SKM-1 treated with dmso at 0.1 percent for 144 hours (cell line): ENCODE data around the gene WBP2.
"Not testable (repeated sequence)": the region's sequence is repeated elsewhere in the genome, so short reads cannot be mapped to it uniquely, and the experiment has no call there.

Experiments used
- DNase-seq: peaks from one replicate; lab custom pipeline; 2025; ENCODE audit not compliant: unreplicated experiment; lab: John Stamatoyannopoulos, UW

Gene WBP2

DNA sequence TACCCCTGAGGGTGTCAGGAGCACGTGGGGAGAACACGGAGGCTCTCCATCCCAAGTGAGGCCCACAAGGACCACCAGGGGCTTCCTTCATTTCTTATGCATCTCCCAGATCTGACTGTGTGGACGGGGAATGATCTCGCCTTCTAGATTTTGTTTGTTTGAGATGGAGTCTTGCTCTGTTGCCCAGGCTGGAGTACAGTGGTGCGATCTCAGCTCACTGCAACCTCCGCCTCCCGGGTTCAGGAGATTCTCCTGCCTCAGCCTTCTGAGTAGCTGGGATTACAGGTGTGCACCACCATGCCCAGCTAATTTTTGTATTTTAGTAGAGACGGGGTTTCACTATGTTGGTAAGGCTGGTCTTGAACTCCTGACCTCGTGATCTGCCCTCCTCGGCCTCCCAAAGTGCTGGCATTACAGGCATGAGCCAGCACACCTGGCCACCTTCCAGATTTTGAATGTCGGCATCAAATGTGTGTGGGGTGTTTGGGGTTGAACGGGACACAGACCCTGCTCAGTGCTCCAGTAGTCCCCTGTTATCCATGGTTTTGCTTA is 13.7 kb upstream of the WBP2 start:
- DNase-seq: not testable (repeated sequence)

DNA sequence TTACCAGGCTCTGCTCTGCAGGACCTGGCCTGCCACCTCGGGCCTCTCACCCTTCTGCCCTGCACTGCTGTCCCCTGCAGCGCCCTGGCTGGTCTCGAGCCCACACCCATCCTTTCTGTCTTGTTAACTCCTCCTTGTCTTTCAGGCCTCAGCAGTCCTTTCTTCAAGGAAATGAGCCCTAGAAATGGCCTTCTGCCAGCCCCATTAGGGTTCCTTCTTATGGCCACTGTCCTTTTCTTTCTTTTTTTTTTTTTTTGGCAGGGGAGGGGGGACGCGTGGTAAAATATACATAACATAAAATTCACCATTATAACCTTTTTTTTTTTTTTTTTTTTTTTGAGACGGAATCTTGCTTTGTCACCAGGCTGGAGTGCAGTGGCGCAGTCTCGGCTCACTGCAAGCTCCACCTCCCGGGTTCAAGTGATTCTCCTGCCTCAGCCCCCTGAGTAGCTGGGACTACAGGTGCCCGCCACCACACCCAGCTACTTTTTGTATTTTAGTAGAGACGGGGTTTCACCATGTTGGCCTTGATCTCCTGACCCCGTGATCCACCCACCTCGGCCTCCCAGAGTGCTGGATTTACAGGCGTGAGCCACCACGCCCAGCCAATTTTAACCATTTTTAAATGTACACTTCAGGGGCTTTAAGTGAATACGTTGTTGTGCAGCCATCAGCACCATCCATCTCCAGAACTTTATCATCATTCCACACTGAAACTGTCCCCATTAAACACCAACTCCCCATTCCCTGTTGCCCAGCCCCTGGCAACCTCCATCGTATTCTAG is 10.5 kb upstream of the WBP2 start:
- DNase-seq: not testable (repeated sequence)

DNA sequence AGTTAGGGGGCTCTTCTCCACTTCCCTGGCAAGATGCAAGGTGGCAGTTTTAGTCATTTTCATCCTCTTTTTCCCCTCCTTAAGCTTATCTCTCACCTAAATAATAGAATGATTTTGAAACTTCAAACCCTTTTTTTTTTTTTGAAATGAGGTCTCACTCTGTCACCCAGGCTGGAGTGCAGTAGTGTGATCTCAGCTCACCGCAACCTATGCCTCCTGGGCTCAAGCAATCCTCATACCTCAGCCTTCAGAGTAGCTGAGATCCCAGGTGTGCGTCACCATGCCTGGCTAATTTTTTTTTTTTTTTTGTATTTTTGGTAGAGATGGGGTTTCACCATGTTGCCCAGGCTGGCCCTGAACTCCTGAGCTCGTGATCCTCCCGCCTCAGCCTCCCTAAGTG is 9.8 kb upstream of the WBP2 start:
- DNase-seq: not testable (repeated sequence)

DNA sequence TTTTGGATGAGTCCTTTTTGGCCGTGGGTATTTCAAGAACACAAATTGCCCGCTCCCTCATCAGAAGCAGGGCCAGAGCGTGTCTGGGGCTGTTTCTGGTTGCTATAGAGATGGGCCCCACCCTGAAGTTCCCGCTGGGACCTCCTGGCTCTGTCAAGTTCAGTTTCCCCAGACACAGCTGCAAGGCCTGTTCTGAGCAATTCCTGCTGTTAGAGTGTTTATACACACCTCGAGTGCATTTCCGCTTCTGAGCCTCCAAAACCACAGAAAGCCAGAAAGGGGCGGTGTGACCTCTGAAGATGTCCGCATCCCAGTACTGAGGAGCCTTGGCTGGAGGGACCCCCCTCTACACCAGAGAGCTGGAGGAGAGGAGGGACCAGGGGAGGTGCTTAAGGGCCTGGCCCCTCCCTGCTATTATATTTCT is 9.3 kb upstream of the WBP2 start:
- DNase-seq: no peak

DNA sequence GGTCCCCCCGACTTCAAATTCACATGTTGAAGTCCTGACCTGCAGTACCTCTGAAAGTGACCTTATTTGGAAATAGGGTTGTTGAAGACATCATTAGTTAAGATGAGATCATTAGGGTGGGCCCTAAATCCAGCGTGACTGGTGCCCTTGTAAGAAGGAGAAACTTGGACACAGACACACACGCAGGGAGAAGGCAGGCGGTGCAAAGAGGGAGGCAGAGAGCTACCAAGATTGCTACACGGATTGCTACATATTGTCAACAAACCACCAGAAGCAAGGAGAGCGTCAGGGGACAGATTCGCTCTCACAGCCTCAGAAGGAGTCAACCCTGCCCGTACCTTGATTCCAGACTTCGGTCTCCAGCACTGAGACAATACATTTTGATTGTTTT is 6.8 kb upstream of the WBP2 start:
- no peak for DNase-seq

DNA sequence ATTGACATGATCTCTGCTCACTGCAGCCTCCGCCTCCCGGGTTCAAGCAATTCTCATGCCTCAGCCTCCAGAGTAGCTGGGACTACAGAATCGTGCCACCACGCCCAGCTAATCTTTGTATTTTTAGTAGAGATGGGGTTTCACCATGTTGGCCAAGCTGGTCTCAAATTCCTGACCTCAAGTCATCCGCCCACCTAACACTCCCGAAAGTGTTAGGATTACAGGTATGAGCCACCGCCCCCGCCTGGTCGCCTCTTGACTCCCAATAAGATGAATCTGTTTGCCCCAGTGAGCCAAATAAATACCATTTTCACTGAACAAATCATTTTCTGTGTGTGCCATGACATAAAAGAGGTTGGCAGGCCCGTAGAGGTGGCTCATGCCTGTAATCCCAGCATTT is 4.2 kb upstream of the WBP2 start:
- DNase-seq: not testable (repeated sequence)

DNA sequence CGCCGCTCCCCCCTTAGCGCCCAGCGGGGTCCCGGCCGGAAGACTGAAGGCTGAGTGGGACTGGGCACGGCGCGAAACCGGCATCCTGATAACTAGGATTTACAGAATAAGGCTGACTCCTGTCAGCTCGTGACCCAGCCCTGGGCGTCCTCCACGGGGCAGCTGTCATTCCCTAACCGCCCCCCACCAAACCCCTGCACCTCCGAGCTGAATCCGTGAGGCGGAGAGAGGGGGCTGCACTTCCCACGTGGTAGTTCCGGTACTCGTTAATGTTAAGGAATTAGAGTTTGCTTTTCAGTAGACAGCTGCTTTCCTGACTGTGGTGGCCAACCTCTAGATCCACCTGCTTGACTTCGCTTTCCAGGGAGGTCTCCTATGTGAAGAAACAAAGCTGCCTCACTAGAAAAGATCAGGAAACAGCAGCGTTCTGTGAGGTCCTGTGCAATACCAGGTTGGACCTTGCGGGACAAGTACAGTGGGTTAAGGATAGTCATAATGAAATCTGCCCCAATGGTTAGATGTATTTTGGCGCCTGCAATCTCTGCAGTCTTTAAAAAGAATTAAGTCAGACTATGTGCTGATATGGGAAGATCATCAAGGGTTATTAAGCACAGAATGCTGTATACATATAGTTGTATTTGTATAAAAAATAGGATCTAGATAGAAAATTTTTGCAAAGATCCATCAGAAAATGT is 1.1 kb upstream of the WBP2 start:
- DNase-seq: peak; percentile 3

DNA sequence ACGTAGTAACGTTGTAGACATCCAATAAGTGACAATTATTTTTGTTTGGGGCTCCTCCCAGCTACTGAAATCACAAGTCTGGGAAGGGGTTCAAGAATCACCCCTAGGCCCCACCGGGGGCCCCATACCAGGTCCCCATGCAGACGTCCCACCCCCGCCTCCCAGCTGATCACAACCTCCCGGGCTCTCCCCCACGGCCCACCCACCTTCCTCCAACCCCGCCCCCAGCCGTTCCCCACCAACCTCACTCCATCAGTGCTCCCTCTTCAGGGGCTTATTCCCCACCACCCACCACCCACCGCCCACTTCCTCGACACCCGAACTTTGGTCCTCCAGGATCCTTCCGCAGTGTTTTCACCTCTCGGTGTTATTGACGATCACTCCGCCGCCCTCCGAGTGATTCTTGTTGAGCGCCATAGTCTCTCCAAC is 240 bp downstream of the WBP2 start:
- DNase-seq: no peak

DNA sequence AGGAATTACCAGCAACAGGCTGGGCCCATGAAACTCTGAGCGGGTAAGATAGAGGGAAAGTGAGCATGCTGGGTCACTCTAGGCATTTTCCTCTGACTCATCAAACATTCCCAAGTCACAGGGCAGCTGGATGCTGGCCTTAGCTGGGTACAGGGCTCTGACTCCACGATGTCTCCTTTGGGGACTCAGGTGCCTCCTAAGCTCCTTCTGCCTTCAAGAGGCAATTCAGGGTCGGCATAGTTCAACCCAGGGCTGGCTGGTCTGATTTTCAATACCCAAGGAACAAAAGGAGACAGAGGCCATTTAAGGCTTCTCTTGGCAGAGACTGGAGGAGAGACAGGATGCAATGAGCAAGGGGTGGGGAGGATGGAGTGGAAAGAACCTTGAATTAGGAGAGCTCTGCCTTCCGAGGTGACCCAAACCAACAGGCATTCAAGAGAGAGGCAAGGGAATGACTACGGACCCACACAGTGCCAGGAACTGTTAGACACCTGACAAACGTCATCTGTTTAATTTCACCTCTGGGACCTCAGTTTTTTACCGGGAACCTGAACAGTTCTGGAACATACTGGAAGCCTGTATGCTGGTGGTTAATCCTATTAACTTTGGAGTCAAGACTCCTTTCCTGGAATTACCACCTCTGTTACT is 910 bp downstream of the WBP2 start:
- no peak for DNase-seq

DNA sequence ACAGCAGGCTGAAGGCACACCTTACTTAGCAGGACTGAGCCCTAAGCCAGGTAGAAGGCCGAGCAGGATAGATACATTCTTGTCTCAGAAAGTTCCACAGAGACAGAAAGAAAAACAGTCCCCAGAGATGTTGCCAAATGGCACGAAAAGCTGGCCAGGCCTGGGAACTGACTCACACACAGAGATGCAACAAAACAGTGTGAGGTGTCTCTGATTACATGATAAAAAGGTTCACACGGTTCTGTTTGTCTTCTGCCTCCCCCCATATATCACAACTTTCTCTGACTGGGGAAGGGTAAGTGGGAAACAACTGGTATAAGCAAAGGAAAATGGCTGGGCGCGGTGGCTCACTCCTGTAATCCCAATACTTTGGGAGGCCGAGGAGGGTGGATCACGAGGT is 1.7 kb downstream of the WBP2 start:
- DNase-seq: no peak

DNA sequence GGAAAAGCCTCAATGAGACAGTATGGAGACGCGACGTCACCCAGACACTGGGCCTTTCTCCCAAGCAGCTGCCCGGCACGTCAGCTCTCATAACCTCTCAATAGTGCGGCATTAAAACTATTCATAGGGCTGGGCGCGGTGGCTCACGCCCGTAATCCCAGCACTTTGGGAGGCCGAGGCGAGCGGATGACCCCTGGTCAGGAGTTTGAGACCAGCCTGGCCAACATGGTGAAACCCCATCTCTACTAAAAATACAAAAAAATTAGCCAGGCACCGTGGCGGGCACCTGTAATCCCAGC is 3.5 kb downstream of the WBP2 start:
- DNase-seq: not testable (repeated sequence)

DNA sequence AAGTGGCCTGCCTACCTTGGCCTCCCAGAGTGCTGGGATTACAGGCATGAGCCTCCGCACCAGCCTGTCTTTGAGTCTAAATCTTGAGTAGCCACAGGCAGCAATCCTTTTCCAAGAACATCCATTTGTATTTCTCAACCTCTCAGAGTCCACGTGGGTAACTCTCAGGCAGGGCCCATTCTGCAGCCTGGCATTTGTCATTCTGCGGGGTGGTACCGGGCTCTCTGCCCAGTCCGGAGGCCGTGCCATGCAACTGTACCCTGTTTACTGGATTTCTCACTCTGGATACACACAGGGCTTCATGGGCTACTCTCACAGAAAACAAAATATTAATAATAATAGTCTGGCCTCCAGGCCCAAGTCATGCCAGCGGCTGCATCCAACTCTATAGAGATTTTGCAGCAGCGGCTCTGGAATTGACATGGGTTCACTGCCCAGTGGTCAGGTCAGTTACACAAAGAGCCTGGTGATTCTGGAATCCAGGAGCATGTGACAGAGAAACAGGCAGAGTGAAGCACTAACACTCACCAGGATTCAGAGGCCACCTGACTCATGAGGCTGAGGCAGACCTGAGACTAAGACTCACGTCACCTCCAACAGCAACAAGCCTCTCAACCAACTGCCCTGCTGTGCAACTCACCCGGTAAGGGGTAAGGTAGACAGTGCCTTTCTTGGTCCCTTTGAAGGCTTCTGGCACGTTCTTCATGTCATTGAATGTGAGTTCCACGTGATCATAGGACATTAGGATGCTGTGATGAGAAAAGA is 4.0 kb downstream of the WBP2 start:
- DNase-seq: no peak

DNA sequence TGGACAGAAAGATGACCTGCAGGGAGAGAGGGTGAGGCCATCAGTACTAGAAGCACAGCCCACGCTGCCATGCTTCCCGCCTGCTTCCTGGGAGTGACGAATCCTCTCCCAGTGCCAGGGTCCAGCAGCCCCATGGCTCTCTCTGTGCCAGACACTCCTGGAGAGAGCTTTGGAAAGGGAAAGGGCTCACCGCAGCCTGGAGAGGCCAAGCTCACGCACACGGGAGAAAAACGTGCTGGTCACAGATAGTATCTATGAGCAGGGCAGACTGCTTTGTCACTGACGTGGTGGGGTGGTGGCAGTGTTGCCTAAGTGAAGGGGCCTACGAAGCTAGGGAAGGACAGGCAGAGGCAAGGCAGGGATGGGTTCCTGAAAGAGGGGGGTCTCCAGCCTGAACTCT is 5.4 kb downstream of the WBP2 start:
- DNase-seq: no peak

DNA sequence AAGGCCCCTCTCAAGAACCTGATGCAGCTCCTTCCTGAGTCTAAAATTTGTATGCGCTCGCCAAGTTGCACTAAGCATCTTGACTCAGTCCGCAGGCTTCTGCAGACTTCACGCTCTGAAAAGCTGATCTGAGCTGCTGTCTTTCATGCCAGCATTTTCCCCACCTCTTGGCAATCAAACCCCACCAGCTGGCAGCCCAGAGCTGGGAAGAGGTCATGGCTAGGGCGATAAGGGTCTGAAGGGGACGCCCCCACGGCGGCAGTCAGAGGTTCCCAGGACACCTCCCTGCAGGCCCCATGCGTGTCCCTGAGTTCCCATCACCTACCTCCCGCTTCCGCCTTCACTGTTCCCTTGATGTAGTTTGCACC is 5.9 kb downstream of the WBP2 start:
- no peak for DNase-seq

DNA sequence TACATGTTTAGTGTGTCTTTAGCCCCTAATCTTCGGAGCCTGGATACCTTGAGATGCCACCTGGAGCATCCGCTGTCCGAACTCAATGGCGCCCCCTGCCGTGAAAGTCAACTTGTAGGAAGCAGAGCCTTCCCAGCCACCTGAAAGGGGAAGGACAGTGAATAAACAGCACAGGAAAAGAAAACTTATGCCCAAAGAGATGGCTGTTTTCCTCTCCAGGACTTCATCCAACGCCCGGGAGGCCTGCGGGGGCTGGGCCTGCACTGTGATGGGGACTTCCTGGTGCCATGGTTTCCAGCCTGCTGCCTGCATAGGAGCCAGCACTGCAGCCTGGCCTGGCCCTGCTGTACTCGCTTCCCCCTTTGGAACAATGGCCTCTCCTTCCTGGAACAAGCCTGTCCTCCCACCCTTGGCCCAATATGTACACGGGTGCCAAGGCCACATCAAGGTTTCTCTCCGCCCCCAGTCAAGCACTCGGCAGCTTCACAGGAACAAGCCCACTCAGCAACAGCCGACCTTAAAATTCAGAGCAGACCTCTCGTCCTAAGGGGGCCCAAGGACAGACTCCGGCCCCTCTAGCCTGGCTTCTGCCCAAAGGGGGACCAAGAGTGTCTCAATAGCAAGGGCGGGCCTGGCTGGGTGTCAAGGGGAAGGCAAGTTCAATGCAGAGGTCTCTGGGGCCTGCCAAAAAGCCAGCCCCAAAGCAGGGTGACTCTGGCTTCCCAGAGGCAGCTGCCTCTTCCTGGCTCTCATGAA is 6.4 kb downstream of the WBP2 start:
- DNase-seq: peak; percentile 63

DNA sequence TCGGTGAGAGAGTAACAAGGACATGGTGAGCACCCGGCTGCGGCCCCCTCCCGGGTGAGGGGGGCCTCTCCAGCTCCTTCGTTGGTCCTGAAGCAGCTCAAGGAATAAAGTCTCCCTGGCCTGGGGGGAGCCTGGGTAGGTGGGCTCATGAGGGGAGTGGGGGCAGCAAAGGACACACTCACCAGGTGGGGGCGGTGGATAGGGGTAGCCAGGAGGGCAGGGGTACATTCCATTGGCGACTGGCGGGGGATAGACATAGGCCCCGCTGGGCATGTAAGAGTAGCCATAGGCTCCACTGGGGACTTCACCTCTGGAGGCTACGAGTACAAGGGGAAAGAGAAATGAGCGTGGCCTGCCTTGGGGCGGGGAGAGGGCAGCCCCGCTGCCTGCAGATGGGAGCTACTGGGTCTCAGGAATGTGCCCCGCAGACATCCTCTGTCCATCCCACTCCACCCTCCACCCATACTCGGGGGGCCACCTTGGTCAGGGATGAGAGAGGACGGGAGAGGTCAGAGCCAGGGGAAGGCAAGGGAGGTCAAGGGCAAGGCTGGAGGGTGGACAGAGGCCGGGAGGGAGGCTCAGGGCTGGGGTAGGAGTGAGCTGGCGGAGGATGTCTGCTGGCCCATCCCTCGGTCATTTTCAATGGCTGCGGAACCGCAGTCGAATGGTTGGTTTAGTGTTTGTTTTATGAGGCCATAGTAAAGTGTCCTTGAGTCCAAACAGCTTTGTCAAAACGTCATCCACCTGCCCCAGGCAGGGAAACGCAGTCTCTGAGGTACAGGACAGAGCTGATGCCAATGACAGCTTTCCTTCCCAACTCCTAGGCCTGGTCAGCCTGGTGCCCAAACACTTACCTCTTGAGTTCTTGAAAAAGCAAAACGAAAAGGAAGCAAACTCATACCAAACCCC is 7.3 kb downstream of the WBP2 start:
- DNase-seq: no peak

DNA sequence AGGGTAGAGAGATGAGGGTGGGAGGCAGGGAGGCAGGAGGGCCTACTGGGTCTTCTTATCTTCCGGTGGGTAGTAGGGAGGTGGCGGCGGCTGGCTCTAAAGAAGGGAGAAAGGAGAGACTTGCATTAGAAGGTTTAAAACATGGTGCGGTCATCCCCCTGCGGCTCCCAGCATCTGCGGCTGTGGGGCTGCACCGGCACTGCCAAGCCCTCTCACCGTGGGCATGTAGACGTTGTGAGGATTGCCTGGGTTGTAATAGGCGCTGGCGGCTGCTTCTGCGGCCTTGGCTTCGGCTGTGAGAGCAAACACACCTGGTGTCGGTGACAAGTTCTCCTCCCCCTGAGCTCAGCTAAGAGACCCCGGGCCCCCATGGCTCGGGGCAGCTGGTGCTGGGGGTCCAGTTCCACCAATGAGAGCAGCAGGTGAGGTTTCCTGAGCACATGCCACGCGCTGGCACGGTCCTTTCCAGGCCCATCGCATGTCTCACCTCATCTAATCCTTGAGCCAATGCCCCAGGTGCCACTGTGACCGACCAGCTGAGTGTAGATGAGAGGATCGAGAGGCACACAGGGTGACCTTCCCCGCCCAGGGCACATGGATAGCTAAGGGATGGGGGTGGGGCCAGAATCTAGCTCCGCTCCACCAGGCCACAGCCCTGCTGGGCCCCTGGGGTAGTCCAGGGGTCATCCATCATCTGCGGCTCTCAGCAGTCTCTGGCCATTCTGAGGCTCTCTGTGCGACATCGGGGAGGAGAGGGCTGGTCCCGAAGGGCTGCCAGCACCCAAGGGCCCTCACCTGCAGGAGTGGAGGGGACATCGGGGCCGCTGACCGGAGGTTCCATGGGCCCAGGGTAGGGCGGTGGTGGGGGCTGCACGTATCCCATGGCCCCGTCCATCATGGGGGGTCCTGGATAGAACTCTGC is 8.2 kb downstream of the WBP2 start:
- no peak for DNase-seq

DNA sequence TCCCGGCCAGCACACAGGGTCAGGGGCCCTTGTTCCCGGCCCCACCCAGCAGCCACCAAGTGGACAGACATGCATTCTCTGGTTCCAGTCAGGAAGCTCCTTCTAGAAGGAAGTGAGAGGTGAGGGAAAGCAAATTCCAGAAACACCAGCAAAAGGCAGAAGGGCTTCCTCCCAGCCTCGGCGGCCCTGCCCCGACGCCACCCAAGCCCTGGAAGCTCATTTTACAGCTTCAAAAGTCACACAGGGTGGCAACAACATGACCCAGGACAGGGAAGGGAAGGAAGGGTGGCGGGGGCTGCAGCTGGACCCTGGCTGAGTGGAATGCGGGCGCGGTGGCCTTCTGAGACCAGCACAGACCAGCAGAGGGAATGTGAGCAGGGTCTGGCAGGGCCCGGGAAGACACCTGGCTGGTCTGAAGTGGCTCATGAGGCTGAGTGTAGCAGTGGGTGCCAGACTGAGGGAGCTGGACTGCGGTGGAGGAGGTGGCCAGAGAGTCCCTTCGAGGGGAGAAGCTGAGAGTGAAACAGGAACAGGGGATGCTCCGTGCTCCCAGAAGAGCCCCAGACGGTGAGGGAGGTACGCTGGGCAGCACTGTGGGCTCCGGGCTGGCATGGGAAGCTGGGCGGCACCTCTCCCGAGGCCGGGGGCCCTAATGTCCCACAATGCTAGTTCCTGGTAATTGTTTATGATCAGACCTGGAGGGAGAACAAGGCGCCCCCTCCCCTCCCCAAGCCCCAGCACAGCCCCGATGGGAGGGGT is 9.0 kb downstream of the WBP2 start:
- DNase-seq: no peak
